ENCODE data around the gene CARD11.
A peak's percentile ranks its signal among the peaks of the same experiment; 100 is the strongest.

The CARD11 gene

GRCh38 chr7:3043544-3044371 is at the start of gene CARD11:
Gene CARD11 (minus strand): TSS chr7:3043867. CDS start chr7:2958506, 85,361 bp downstream.
- DNase-seq = no peak

GRCh38 chr7:3092468-3092867 is 48.8 kb upstream of the CARD11 start:
- no peak for DNase-seq

- DNase-seq = no peak
These were observed 48.0 kb upstream of the CARD11 start for GRCh38 chr7:3091631-3092030.

GRCh38 chr7:3089493-3089892 is 45.8 kb upstream of the CARD11 start:
- DNase-seq = no peak

GRCh38 chr7:3087243-3087755 is 43.6 kb upstream of the CARD11 start:
- DNase-seq = no peak

- no peak for DNase-seq
These were observed 39.7 kb upstream of the CARD11 start for GRCh38 chr7:3083350-3083749.

GRCh38 chr7:3082831-3083230 is 39.2 kb upstream of the CARD11 start:
- DNase-seq = no peak

GRCh38 chr7:3082386-3082785 is 38.7 kb upstream of the CARD11 start:
- no peak for DNase-seq

- DNase-seq = no peak
These were observed 36.4 kb upstream of the CARD11 start for GRCh38 chr7:3080106-3080505.

- no peak for DNase-seq
These were observed 34.8 kb upstream of the CARD11 start for GRCh38 chr7:3078514-3078913.

- no peak for DNase-seq
These were observed 33.0 kb upstream of the CARD11 start for GRCh38 chr7:3076700-3077099.

- no peak for DNase-seq
These were observed 32.5 kb upstream of the CARD11 start for GRCh38 chr7:3076163-3076562.

GRCh38 chr7:3075441-3075840 is 31.8 kb upstream of the CARD11 start:
- DNase-seq = no peak

- DNase-seq = no peak
These were observed 30.8 kb upstream of the CARD11 start for GRCh38 chr7:3074459-3074821.

GRCh38 chr7:3073763-3074458 is 30.2 kb upstream of the CARD11 start:
- DNase-seq = no peak

- no peak for DNase-seq
These were observed 27.2 kb upstream of the CARD11 start for GRCh38 chr7:3070908-3071307.

GRCh38 chr7:3069771-3070449 is 26.2 kb upstream of the CARD11 start:
- no peak for DNase-seq

- DNase-seq = no peak
These were observed 24.9 kb upstream of the CARD11 start for GRCh38 chr7:3068530-3068929.

- no peak for DNase-seq
These were observed 24.1 kb upstream of the CARD11 start for GRCh38 chr7:3067606-3068380.

- DNase-seq = no peak
These were observed 23.5 kb upstream of the CARD11 start for GRCh38 chr7:3067193-3067592.

- no peak for DNase-seq
These were observed 22.8 kb upstream of the CARD11 start for GRCh38 chr7:3066506-3066905.

- DNase-seq = peak; percentile 3
These were observed 22.1 kb upstream of the CARD11 start for GRCh38 chr7:3065724-3066143.

- DNase-seq = no peak
These were observed 20.4 kb upstream of the CARD11 start for GRCh38 chr7:3064067-3064466.
